Heart right ventricle (tissue), 16 donors: Measurements from ENCODE around the gene UBE2G2. TPM values are rescaled to one million over a fixed set of nuclear protein-coding genes. Genes with fewer than 3 reads are reported as not detected.

Source experiments
- ATAC-seq, 8 donors: fragments of 200-7000 bp; cut with Tn5 transposase; one replicate each; pipeline ENCODE4 v1.9.1; 2020; ENCODE audit warnings: mild to moderate bottlenecking in 8 of 8, moderate library complexity in 8 of 8, moderate number of reproducible peaks in 1 of 8
- DNase-seq, 2 donors: peaks; one replicate each; pipeline ENCODE4 v3.0.0-alpha.2; 2020
- H3K27ac ChIP-seq, 10 donors: fragments of 200-600 bp; sonication (generic) in 2 of 10; one replicate each; pipeline versions ENCODE4 v1.5.0 to v1.8.0; 2020 to 2022; ENCODE audit warnings: mild to moderate bottlenecking in 3 of 10
- H3K27me3 ChIP-seq, 7 donors: fragments of 200-600 bp; one replicate each; pipeline ENCODE4 v1.8.0; 2021 to 2022; ENCODE audit warnings: mild to moderate bottlenecking in 2 of 7
- H3K36me3 ChIP-seq, 9 donors: fragments of 200-600 bp; sonication (generic) in 1 of 9; one replicate each; pipeline versions ENCODE4 v1.5.0 to v1.8.0; 2020 to 2022; ENCODE audit warnings: mild to moderate bottlenecking in 2 of 9
- H3K4me1 ChIP-seq, 9 donors: fragments of 200-600 bp; sonication (generic) in 1 of 9; one replicate each; pipeline versions ENCODE4 v1.5.0 to v1.8.0; 2020 to 2022; ENCODE audit warnings: mild to moderate bottlenecking in 4 of 9
- H3K4me3 ChIP-seq, 10 donors: fragments of 200-600 bp; sonication (generic) in 2 of 10; one replicate each; pipeline versions ENCODE4 v1.5.0 to v1.8.0; 2020 to 2022; ENCODE audit warnings: mild to moderate bottlenecking in 7 of 10, moderate library complexity in 2 of 10
- H3K9me3 ChIP-seq, 11 donors: fragments of 200-600 bp in 10 of 11; sonication (generic) in 2 of 11; one replicate each; pipeline versions ENCODE4 v1.5.0 to v1.8.0; 2013 to 2022; ENCODE audit warnings: mild to moderate bottlenecking in 2 of 11, control low read depth in 1 of 11, moderate library complexity in 1 of 11
- WGBS, 2 donors: extraction: QIAGEN DNeasy Blood & Tissue Kit; methylation state at CpG; one replicate each; pipeline ENCODE4 v1.1.7; 2013; ENCODE audit warnings: inconsistent platforms in 1 of 2; 5-methylcytosine and 5-hydroxymethylcytosine counted together
- intact Hi-C, 10 donors: fragments of 100-400 bp; cut with DNase I; formaldehyde crosslinking; loops; one replicate each; pipeline versions ENCODE4 v1.11.1 to v1.14.2; 2022
- polyA plus RNA-seq, 2 donors: library from polyadenylated mRNA; stranded (reverse); fragments of 200-250 nt; gene quantifications; one replicate each; pipeline ENCODE4 v1.2.3, GENCODE V29; 2013
- total RNA-seq, 10 donors: library from RNA; stranded (reverse); fragmentation: NEBNext Ultra II Directional in 3 of 10; extraction: Animal tissue kit (Norgen Biotek cat#: 25700) in 3 of 10; gene quantifications; one replicate each; pipeline versions ENCODE4 v1.2.1 to v1.2.4, GENCODE V29; 2021 to 2023
- TF ChIP-seq, protein P1 (sequence below), 9 donors: fragments of 200-600 bp; sonication (generic) in 2 of 9; IDR thresholded peaks; one replicate each; pipeline versions ENCODE4 v1.5.0 to v1.8.0; 2021 to 2022; ENCODE audit warnings: antibody characterized with exemption in 9 of 9, mild to moderate bottlenecking in 5 of 9, moderate library complexity in 1 of 9
- donor health status: Arrhythmogenic right ventricular cardiomyopathy.
- donor health status: ischemic (EF 13 %, LVEDD 7.1; RV severe dilation, severe dysfunction).
- donor health status: healthy with polysubstance abuse.
- donor health status: DM: no; HTN: yes; CAD: no.
- donor health status: DM: no; HTN: no; CAD: no.
- donor health status: ischemic (EF 25% LVEDD 6.9; RV normal size, moderate dysfunction).
- donor health status: ischemic (EF 25% LVEDD 5.7; RV mildly dilated, moderate dysfunction).
- donor health status: healthy.
- donor health status: DM: yes; HTN: yes; CAD: no.
- donor health status: Ischemic cardiomyopathy.
- donor health status: ischemic (EF 35%, LVEDD 5.7; RV mildly dilated, moderate dysfunction).
- donor health status: nonischemic (EF 11% LVEDD 7.7; RV severe dilation, severe dysfunction).
- donor health status: DM: yes; HTN: yes; CAD: no.
- donor health status: PGD.
- donor health status: ischemic (EF 29% LVEDD 5.4; RV normal size, mild dysfunction).
- donor health status: nonischemic (EF 23%, LVEDD 6.1; RV moderate dilation, normal function).

The UBE2G2 gene
- total and polyA plus RNA-seq, 12 donors = 39.6 to 89.5 (median 63.2) TPM

DNA sequence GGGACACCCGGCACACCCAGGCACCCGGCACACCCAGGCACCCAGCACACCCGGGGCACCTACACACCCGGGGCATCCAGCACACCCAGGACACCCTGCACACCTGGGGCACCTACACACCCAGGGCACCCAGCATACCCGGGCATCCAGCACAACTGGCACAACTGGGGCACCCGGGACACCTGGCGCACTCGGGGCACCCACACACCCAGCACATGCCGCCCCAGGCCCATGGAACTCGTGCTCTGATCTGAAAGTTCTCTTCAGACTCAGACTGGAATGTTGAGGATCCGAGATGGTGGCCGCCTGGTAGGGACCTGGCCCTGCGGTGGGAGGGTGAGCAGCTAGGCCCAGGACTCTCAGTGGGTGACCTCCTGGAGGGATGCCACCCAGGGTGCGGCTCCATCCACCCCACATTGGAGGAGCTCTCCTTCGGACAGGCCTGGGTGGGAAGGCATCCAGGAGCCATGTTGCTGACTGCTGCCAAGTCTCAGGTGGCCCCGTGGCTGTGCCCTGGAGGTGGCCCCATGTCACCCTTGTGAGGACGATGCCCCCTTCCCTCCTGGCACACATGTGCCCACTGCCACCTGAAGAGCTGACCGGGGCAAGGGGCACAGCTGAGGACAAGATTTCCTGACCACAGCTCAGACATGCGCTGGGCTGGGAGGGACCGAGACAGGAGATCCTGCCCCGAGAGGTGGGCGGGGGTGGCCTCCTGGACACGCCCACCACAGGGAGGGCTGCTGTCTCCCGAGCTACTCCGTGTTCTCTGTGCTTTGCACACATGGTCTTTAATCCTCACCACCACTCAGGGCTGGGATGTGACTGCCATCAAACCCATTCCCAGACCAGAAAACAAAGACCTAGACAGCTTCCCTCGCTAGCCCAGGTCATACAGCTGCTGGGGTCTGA, 37.0 kb downstream of the UBE2G2 start:
- H3K9me3 ChIP-seq = no peaks in the 10 kb centered on the region
- peaks cover 0 to 15% (median 1%) of the 10 kb centered on the region in 9 donors for H3K36me3 ChIP-seq
- no peak overlapping the region for H3K27ac ChIP-seq
- H3K27me3 ChIP-seq = no peaks in the 10 kb centered on the region
- no peak for DNase-seq
- H3K4me3 ChIP-seq = no peak overlapping the region
- TF ChIP-seq, protein P1, sequence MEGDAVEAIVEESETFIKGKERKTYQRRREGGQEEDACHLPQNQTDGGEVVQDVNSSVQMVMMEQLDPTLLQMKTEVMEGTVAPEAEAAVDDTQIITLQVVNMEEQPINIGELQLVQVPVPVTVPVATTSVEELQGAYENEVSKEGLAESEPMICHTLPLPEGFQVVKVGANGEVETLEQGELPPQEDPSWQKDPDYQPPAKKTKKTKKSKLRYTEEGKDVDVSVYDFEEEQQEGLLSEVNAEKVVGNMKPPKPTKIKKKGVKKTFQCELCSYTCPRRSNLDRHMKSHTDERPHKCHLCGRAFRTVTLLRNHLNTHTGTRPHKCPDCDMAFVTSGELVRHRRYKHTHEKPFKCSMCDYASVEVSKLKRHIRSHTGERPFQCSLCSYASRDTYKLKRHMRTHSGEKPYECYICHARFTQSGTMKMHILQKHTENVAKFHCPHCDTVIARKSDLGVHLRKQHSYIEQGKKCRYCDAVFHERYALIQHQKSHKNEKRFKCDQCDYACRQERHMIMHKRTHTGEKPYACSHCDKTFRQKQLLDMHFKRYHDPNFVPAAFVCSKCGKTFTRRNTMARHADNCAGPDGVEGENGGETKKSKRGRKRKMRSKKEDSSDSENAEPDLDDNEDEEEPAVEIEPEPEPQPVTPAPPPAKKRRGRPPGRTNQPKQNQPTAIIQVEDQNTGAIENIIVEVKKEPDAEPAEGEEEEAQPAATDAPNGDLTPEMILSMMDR (IDR thresholded peaks at IDR 0.05) = no peak
- H3K4me1 ChIP-seq = peaks cover 0 to 12% (median 0%) of the 10 kb centered on the region in 9 donors
- 76 to 81% methylated on average over 25 to 26 of the region's 26 CpGs for WGBS, 2 donors
- ATAC-seq = no peak
- intact Hi-C loops = no loop called here

DNA sequence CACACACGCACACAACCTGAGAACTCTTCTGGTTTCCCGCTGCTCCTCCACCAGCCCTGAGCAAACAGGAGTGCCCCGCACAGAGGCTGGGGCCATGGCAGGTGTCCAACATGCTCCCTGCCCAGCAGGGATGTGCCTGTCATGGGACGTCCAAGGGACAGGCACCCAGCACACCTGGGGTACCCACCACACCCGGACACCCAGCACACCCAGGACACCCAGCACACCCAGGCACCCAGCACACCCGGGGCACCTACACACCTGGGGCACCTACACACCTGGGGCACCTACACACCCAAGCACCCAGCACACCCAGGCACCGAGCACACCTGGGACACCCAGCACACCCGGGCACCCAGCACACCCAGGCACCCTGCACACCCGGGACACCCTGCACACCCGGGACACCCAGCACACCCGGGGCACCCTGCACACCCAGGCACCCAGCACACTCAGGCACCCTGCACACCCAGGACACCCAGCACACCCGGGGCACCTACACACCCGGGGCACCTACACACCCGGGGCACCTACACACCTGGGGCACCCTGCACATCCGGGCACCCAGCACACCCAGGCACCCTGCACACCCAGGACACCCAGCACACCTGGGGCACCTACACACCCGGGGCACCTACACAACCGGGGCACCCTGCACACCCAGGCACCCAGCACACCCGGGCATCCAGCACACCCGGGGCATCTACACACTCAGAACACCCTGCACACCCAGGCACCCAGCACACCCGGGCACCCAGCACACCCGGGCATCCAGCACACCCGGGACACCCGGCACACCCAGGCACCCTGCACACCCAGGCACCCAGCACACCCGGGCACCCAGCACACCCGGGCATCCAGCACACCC, 37.9 kb downstream of the UBE2G2 start:
- Histone ChIP-seq H3K4me3 (no peak overlapping the region), H3K4me1 (peaks cover 0 to 12% (median 0%) of the 10 kb centered on the region in 9 donors), H3K36me3 (peaks cover 0 to 7% (median 0%) of the 10 kb centered on the region in 9 donors), H3K27me3 (no peaks in the 10 kb centered on the region), H3K9me3 (no peaks in the 10 kb centered on the region), H3K27ac (no peak overlapping the region)
- TF ChIP-seq, protein P1 (IDR thresholded peaks at IDR 0.05) = no peak
- DNase-seq = no peak
- 86 to 92% methylated on average over 21 to 24 of the region's 25 CpGs for WGBS, 2 donors
- intact Hi-C loops = no loop called here
- ATAC-seq = no peak

DNA sequence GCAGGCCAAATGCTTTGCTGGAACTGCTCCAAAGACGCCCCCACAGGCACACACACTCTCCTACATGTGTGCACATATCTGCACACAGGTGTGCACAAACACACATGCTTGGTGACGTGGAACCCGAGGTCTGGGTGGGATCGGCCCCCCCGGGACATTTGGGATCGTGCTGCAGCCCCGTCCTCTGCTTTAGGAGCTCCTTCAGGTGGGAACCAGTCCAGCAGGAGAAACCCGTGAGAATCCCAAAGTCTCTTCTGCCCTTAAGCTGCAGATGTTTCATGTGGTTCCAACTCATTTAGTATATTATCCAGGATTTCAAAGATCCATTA, 38.6 kb downstream of the UBE2G2 start:
- ATAC-seq = no peak
- no peak for DNase-seq
- Histone ChIP-seq H3K27me3 (no peaks in the 10 kb centered on the region), H3K27ac (no peak overlapping the region), H3K9me3 (no peaks in the 10 kb centered on the region), H3K4me3 (no peak overlapping the region), H3K36me3 (peaks cover 0 to under 1% (median 0%) of the 10 kb centered on the region in 9 donors), H3K4me1 (peaks cover 0 to 12% (median 0%) of the 10 kb centered on the region in 9 donors)
- TF ChIP-seq, protein P1 (IDR thresholded peaks at IDR 0.05) = no peak
- intact Hi-C loops = no loop called here
- WGBS, 2 donors = 83 to 85% methylated on average over 8 of the region's 8 CpGs

DNA sequence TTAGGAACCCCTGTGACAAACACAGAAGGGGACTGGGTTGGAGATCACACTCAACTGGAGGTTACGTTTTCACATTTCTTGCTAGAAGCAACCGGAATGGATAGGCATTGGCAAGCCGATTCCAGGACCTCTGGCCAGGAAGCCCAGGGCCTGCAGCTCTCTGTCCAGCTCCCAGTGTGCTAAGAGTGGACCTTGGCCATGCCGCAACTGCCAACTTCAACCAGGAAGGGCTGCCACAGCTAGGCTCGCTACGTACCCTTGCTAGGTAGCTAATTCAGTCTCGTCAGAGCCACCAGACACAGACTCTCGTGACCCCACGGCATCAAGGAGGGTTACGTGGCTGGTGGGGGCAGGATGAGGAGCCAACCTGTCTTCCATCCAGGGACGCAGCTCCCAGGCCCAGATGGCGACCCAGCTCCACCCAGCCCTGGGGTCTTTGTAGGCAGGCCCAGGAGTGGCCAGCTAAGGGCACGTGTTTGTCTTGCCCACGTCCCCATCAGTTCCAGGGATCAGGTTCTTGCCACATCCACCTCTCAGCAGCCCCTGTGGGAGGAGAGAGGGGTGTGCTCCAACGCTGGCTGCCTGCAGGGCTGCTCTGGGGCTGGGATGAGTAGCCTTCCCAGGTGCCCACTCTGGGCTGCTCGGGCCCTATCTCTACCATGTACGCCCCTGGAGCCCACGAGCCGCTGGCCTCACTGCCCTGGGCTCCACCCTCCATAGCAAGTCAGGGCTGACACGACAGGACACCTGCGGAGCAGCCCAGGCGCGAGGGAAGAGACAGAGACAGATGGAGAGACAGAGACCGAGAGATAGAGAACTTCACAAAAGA, 39.2 kb downstream of the UBE2G2 start:
- no peak overlapping the region for H3K4me3 ChIP-seq
- H3K36me3 ChIP-seq = no peaks in the 10 kb centered on the region
- no peak for DNase-seq
- intact Hi-C loops = no loop called here
- TF ChIP-seq, protein P1 (IDR thresholded peaks at IDR 0.05) = no peak
- H3K9me3 ChIP-seq = no peaks in the 10 kb centered on the region
- 89 to 90% methylated on average over 24 of the region's 24 CpGs for WGBS, 2 donors
- no peak for ATAC-seq
- peaks cover 0 to 12% (median 0%) of the 10 kb centered on the region in 9 donors for H3K4me1 ChIP-seq
- no peaks in the 10 kb centered on the region for H3K27me3 ChIP-seq
- no peak overlapping the region for H3K27ac ChIP-seq
